Vagina (tissue), 2 donors: Measurements from ENCODE around the gene AGT.

Experiments
- CTCF ChIP-seq, 3 experiments: fragments of 450-650 bp in 2 of 3; fragments of 200-600 bp in 1 of 3; sonication (generic) in 1 of 3; IDR thresholded peaks; one replicate each; pipeline ENCODE4 v1.5.1; 2017 to 2019; ENCODE audit warnings: antibody characterized with exemption in 3 of 3, mild to moderate bottlenecking in 2 of 3, moderate library complexity in 2 of 3
- POLR2AphosphoS5 ChIP-seq, 2 donors: sonication (generic); formaldehyde crosslinking; IDR thresholded peaks; one replicate each; pipeline ENCODE4 v1.9.0; 2017; ENCODE audit warnings: antibody characterized with exemption in 2 of 2, mild to moderate bottlenecking in 2 of 2, low read depth in 1 of 2; ENCODE audit not compliant: insufficient read depth in 1 of 2

- TF ChIP-seq POLR2AphosphoS5 (IDR thresholded peaks at IDR 0.05; ENCODE audit: insufficient read depth in 1 of 2, low read depth in 1 of 2): no peak
- no peak for TF ChIP-seq CTCF (IDR thresholded peaks at IDR 0.05)
Observed at GRCh38 chr1:230761443-230762167, 47.7 kb upstream of the AGT start.
